Measurements from ENCODE around the gene FAM228B.
A peak's percentile ranks its signal among the peaks of the same experiment; 100 is the strongest.
"Not testable (repeated sequence)": the region's sequence is repeated elsewhere in the genome, so short reads cannot be mapped to it uniquely, and the experiment has no call there.

The FAM228B gene

DNA sequence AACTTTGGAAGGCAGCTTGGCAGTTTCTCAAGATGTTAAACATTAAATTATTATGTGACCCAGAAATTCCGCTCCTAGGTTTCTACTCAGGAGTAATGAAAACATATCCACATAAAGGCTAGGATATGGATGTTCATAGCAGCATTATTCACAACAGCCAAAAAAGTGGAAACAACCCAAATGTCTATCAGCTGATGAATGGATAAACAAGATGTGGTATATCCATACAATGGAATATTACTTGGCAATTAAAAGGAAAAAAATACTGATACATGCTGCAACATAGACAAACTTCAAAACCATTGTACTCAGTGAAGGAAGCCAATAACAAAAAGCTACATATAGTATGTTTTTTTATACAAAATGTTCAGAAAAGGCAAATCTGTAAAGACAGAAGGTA, 39.2 kb downstream of the FAM228B start:
- no peak for DNase-seq

DNA sequence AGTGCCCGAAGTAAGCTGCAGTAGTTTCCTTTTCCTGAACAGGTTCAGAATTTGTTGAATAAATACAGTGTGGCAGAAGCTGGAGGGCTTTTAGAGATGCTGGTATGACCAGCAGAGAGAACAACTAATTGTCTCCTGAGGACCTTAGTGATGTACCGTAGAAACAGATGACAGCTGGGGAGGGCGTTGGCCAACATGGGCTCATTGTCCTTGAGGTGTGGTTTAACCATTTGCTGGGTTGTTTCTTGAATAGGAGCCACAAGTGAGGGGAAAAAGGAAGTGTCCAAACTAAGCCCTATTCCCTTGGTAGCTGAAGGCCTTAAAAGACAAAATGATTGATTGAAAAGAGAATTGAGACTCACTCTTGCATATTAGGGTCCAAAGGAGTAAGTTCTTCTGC, 39.9 kb downstream of the FAM228B start:
- no peak for DNase-seq

DNA sequence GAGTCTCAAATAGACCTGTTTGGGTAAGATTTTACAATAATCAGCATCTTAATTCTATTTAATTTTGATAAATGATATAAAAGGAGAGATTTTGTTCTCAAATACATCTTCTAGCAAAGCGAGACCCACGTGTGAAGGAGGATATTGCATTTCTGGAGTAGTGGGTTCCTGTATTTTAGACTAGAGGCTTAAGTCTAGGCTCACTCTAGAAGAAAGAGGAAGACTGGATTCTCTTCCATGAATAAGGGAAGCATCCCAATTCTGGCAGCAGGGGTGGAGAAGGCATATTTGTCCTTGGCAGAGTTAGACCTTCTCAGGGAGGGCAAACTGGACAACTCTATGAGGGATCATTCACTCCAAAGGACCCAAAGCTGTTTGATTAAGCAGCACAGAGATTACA, 40.3 kb downstream of the FAM228B start:
- no peak for DNase-seq

DNA sequence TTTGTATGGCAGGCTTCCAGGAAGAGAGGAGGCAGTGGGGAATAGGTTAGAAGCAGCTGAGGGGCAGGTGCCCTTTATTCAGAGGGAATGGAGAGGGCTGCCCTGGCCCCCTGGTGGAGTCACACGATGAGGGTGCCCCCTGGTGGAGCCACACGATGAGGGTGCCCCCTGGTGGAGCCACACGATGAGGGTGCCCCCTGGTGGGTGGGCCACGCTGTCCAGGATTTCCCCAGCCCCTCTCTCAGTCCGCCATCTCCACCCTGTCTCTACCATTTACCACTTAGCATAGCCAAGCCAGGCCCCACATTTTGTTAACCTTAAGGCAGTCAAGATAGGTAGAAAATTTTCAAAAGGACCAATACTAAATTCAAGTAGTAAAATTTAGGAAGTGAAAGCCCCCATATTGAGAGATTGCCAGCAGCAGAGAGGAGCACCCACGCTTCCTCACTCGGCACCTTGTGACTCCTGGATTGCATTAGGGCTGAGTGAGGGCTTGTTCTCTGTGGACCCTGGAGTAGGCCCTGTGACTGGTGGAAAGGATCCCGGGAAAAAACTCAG, 41.2 kb downstream of the FAM228B start:
- peak; percentile 32 to 53 for DNase-seq

DNA sequence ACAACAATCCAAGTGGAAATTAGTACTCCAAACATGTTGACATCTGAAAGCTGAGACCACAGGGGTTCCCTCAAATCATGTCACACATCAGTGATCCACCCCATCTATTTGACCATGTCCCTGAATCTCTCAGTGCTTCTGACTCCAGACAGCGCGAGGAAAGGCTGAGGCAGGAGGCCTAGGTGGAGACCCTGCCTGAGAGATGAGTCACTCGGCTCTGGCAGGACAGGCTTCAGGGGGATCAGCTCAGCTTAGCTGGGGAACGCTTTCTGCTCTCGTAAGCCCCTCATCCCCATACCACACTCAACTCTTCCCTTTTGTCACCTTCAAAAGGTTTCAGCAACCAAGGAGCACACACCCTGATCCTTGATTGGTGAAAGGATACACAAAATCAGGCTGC, 45.8 kb downstream of the FAM228B start:
- no peak for DNase-seq

DNA sequence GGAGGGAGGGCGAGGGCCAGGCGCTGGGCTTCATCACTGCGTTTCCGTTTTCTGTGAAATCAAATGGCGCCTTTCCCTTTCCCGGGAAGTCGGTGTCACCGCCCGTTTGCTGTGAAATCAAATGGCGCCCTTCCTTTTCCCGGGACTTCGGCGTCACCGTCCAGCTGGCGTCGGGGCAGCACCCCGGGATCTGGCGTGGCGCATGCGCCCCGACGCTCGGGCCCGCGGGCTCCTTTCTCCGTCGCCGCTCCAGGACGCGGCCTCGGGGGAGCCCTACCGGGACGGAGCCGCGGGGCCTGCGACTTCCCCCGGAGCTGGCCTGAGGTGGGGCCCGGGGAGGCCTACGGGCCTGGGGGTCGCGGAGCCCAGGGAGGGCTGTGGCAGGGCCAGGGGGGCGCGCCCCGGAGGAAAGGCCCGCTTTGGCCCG, 51.6 kb downstream of the FAM228B start, which contains the start of gene FAM228A:
Gene FAM228A, plus strand, starts transcription at position 203 of the 427 bp plus-strand sequence. CDS start 428 bp downstream, outside the sequence.
- no peak for DNase-seq

DNA sequence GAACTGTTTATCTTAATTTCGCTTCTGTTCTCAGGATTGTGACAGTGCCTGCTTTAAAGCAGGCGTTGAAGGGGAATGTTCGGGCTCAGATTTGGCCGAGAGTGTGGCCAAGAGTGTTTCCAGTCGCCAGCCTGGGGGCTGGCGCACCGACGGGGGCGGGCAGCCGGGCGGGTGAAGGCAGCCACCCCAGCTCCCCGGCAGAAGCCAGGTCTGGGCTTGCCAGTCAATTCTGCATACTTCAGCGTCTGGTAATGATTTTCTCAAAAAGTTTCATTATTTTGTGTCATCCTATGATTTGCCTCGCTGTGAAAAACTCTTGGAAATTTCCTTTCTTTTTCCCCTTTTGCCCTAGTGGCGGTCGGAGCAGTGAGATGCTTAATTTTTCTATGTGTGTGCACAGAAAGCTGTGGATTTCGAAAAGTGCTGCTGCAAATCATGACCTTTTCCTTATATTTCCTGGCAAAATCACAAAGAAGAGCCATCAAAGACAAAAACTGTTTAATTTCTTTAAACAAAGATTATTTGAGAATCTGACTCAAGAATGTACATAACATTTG, 52.4 kb downstream of the FAM228B start:
- DNase-seq = no peak

DNA sequence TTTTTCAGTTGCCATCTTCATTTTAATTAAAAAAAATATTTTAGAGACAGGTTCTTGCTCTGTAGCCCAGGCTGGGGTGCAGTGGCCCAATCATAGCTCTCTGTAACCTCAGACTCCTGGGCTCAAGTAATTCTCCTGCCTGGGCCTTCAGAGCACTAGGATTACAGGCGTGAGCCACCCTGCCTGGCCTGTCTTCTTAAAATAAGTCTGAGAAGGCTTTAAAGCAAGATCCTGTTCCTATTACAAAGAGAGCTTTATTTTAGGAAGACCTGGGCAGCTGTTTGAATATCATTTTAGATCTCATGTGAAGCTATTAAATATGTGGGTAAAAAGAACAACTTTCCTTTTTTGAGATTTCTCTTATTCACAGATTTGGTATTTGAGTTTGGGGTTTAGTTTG, 53.1 kb downstream of the FAM228B start:
- no peak for DNase-seq

DNA sequence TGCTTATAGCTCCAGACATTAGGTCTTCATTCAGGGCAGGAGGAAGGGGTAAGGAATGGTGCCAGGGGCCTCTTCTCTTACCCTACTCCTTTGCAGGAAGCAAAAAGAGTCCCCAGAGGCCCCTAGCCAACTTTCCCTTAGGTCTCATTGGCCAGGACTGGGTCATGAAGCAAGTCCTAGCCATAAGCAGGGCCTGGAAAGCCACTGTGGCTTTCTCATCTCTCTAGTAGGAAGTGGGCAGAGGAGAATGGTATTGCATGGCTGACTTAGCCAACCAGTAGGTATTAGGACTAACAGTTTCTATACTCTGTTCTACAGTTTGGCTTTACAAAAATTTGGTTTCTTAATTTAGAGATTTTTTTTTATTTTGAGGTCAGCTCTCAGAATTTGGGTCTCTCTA, 56.4 kb downstream of the FAM228B start:
- DNase-seq = no peak

DNA sequence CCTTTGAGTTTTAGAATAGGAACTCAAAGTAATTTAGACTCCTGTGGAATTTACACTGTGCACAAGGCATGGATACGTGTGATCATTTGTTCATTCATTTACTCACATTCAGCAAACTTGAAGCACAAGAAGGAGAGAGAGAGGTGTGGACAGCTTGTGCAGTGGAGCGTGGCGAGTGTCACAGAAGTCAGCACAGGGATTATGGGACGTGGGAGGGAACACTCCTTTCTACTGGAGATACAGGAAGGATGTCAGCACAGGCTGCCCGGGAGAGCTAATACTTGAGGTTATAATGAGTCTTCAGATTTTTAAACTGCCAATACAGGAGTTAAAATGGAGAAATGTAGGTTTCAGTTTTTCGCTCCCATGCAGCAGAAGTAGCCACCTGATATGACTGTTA, 58.6 kb downstream of the FAM228B start:
- DNase-seq = no peak

DNA sequence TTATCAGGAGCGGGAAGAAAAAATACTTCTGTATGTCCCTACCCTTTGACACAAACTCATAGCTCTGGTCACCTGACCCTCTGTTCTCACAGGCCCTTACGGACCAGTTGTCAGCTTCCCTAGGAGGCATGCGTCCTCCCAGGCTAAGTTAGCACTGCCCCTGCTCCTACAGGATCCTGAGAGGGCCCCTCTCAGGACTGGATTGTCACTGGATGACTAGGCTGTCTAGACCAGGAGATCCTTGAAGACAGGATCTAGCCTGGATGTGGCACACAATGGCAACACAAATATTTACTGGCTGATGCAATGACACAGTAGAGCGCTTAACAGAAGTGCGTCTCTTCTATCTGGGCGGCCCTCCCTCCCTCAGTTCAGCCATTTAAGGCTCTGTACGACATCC, 59.2 kb downstream of the FAM228B start:
- no peak for DNase-seq

DNA sequence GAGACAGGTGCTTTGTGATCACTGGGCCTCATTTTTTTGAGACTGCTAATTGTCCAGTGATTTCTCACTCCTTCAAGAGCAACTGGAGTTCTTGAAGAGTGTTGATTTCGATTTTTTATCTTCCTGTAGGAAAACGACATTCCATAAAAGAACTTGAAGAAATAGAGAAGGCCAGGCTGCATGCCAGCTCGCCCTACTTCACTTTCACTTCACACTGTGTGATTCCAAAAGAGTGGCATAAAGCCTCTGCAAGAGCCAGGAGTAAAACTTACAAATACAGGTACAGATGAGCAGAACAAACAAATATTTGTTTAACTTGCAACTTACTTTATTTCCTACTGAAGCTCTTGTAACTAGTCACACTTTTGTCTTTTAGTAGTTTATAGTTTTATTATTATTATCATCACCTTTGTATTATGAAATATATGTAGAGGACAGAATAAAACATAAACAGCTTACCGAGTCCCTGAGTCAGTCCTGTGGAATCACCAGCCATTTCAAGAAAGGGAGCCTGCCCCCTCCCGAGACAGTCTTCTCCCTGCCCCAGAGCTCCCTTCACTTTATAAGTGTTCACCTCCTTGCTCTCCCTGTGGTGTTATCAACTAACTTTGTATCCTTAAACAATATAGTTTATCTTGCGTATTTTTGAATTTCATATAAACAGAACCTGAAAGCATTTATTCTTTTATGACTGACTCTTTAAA, 60.2 kb downstream of the FAM228B start:
- DNase-seq = no peak

DNA sequence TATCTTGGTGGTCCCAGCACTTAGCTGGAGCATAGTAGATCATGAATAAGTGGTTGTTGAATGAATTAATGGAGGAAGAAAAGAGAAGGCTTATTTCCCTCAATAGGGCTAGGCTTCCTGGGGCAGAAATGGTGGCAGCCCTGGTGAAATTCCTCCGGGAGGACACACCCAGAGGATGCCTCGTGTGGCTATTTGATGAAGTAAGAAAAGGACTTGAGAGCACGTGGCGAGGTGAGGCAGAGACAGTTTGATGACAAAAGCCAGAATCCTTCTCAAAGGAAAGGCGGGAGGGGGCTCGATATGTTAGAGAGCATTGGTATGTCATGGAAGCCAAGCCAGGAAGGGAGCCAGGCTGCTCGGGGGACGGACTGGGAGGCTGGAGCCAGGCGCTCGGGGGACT, 66.3 kb downstream of the FAM228B start:
- DNase-seq = no peak

DNA sequence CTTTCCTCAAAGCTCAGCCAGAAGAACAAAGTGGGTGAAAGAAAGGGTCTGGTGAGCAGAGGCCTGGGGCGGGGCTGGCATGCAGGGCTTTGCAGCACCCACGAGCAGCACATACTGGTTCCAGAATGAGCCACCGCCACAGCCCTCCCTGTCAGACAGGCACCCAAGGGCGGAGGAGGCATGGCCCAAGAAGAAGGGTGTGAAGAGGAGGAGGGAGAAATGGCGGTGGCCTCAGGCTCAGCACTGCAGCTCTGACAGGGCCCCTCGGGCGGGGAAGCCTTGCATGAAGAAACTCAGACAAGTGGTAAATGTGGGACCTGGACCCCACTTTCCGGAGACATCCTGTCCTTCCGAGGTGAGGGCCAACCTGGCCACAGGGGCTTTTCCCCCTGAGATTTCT, 67.2 kb downstream of the FAM228B start:
- DNase-seq = no peak

DNA sequence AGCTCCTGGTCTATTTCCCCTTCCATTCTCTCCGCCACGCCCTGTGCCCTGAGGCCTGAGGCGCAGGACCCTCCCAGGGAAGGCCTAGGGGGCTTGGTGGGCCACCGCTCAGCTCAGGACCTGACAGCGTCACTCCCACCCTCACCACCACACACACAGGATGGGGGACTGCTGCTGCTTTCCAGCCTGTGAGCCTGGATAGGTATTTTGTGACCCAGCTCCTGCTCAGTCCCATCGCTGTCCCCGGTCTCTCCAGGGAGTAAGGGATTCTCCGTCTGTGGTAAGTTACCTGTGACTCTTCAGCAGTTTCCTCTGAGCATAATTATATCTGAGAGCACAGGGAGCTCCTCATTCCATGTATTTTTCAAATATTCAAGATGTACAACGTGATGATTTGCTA, 67.9 kb downstream of the FAM228B start:
- no peak for DNase-seq

DNA sequence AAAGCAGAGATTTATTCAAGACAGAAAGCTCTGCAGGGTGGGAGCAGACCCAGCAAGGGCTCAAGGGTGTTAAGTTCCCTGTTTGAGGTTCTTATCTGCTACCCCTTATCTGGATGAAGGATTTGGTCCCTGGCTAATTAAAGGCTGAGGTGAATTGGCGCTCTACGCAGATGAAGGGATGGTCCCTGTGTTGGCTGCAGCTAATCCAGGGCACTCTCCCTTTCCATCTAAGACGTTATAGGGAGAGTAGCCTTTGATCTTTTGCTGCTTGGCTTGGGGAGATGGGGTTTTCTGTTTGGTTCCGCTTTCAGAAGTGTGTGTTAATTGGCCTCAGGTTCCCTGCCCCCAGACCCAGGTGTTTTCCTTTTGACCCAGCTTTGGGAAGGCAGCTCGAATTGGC, 68.6 kb downstream of the FAM228B start:
- no peak for DNase-seq

DNA sequence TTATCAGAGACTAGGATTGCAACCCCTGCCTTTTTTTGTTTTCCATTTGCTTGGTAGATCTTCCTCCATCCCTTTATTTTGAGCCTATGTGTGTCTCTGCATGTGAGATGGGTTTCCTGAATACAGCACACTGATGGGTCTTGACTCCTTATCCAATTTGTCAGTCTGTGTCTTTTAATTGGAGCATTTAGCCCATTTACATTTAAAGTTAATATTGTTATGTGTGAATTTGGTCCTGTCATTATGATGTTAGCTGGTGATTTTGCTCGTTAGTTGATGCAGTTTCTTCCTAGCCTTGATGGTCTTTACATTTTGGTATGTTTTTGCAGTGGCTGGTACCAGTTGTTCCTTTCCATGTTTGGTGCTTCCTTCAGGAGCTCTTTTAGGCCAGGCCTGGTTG, 73.9 kb downstream of the FAM228B start:
- not testable (repeated sequence) for DNase-seq

DNA sequence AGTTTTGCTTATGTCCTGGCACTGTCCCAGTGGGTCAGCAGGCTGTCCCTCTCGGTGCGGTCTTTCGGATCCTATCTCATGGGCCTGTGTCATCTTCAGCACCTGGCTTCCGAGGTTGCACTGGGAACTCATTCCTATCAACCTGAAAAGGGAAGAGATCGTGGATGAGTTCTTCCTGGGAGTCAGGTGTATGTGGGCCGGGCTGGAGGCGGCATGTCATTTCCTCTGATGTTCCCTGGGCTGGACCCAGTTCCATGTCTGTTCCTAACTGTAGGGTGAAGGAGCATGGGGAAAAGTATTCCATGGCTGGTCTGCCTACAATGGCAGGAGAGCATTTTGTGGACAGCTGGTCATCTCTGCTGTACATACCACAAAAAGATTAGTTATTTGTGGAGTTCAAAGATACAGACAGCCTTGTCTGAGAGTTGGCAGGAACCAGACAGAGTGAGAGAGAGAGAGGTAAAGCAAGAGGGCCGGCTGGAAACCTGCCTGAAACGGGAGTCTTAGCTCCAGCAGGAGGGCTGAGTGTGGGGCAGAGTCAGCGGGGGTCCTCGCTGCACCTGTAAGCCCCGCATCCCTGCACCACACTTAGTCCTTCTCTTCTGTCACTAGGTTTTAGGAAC, 76.8 kb downstream of the FAM228B start:
- no peak for DNase-seq

DNA sequence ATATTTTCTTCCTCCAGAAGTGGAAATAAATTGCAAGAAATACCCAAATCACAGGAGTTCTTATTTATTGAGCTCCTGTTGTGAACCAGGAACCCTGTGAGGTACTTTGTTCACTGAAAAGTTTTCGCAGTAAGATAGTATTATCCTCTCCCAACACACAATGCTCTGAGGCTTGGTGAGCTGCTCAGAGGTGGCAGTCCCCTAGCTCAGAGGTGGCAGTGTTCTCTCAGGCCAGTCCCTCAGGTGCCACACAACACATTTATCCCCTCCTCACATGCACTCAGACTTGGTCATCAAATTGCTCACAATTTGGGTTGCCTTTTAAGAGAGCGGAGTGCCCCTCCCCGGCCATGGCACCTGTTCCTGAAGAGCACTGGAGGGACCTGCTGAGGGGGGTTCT, 77.5 kb downstream of the FAM228B start:
- no peak for DNase-seq

DNA sequence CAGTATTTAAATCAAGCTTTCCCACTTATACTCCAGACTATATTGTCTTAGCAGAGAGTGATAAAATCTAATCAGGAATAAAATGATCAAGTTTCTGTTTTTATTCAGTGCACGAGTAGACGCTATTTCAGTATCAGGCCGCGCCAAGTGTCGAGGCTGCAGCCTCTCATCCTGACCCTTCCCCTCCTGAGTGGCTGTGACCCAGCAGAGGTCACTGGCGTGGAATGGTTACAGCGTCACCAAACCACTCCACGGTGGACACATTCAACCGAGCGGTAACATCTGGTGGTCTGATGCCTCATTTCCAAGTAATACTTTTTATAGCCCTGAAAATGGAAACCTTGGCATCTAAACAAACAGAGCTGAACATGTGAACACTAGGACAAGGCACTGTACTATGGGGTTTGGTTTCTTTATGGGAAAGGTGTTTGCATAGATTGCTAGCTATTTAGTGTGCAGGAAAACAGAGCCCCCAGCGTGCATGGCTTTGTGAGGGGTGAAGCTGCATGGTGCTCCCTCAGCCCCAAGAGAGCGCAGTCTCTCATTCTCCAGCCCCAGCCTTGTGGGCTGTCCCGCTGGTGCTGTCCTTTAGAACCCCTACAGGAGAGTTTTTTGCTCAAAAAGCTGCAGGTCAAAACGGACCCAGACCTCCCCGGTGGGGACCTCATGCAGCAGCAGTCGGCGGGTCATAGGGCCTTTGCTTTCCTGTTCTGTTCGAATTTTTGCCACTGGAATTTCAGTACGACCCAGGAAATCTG, 79.9 kb downstream of the FAM228B start:
- DNase-seq = no peak

DNA sequence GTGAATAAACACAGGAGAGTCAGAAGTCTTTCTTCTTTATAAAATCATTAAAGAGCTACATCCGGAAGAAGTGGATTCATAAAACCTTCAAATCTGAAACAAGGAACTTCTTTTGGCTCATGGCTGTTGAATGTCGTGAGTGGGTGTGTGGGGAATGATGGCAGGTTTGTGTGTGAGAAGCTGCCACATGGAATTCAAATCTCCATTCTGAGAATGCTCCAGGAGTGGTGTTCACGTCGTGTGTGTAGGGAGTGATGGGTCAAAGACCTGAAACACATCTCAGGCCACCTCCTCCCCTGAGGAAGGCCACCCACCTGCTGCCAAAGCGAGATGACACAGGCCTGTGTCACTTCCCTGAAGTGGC, 80.5 kb downstream of the FAM228B start:
- DNase-seq = no peak

DNA sequence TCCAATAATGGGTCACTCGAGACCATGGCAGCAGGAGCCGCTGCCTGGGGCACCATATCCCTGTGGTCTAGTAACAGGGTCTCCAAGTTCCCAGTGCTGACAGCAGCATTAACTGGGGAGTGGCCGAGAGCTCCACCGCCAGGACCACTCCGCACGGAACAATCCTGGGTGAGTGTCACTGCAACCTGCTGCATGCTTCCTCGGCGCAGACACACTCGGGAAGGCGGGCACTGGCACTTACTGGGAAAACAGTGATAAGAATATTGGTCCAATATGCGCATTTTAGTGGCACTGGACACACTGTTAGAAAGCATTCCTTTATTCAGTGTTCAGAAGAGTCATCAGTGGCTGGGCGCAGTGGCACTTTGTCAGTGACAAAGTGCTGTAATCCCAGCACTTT, 81.2 kb downstream of the FAM228B start:
- DNase-seq = no peak

DNA sequence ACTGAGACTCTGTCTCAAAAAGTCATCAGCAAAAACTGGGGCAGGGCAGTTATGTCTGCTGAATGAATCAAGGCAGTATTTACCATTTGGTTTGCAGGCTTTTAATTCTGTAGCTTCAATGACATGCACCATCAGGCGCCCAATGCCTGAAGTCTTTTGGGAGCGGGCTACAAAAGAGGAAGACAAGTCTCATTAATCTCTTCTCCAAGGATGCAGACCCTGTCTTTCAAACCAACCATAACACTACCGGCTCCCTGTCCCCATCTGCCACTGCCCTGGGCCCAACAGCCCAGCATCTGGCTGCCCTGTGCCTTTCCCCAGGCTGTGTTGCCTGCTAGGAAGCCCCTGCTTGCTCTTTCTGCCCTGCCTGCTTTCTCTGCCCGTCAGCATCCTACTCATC, 81.9 kb downstream of the FAM228B start:
- DNase-seq = no peak

DNA sequence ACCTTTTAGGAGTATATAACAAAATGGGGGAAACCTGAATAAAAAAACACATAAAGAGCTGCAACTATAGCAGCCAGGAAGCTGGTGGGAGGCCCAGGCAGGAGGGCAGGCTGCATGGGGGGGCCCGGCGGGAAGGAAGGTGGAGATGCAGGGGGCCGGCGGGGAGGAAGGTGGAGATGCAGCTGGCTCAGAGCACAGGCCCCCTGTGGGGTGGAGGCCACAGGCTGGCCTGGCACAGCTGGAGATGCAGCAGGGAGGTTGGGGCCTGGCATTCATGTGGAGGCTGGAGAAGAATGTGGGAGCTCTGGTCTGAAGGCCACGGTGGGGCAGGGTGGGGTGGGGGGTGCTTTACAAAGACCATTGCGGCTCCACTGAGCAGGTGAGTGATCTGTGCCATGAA, 83.0 kb downstream of the FAM228B start:
- no peak for DNase-seq
